Nephron progenitor cell (in vitro differentiated cells): ENCODE measurements around the gene DNAH14.

ENCODE experiments used
- DNase-seq: peaks from one replicate; pipeline ENCODE4 v3.0.0; 2021
- H3K27ac Mint-ChIP-seq: 2 replicates; pipeline ENCODE4 v1.8.0; 2021; ENCODE audit warnings: mild to moderate bottlenecking, moderate library complexity, mixed read lengths
- H3K27me3 Mint-ChIP-seq: 2 replicates; pipeline ENCODE4 v1.8.0; 2021; ENCODE audit warnings: mild to moderate bottlenecking, low read depth, mixed read lengths; ENCODE audit not compliant: poor library complexity
- H3K36me3 Mint-ChIP-seq: 2 replicates; pipeline ENCODE4 v1.8.0; 2021; ENCODE audit warnings: low read depth, mixed read lengths
- H3K4me1 Mint-ChIP-seq: 2 replicates; pipeline ENCODE4 v1.8.0; 2021; ENCODE audit warnings: mixed read lengths
- H3K4me3 Mint-ChIP-seq: 2 replicates; pipeline ENCODE4 v1.8.0; 2021; ENCODE audit warnings: mild to moderate bottlenecking, moderate library complexity, mixed read lengths
- H3K9me3 Mint-ChIP-seq: 2 replicates; pipeline ENCODE4 v1.8.0; 2021; ENCODE audit warnings: mild to moderate bottlenecking, moderate library complexity, mixed read lengths
- CTCF ChIP-seq: fragments of 200-600 bp; sonication (generic); IDR thresholded peaks from 2 replicates; pipeline ENCODE4 v1.5.0; 2021; ENCODE audit warnings: antibody characterized with exemption

The DNAH14 gene

GRCh38 chr1:225422795-225423517 lies 493.5 kb downstream of the DNAH14 start:
- H3K4me3 Mint-ChIP-seq: no peak overlapping the region
- H3K27me3 Mint-ChIP-seq: no peaks in the 10 kb centered on the region
- H3K9me3 Mint-ChIP-seq: no peaks in the 10 kb centered on the region
- no peak for DNase-seq
- peaks cover 63% of the 10 kb centered on the region for H3K4me1 Mint-ChIP-seq
- peak overlapping the region; percentile 18 for H3K27ac Mint-ChIP-seq
- H3K36me3 Mint-ChIP-seq: peaks cover 39% of the 10 kb centered on the region
- TF ChIP-seq CTCF: no peak

DNA sequence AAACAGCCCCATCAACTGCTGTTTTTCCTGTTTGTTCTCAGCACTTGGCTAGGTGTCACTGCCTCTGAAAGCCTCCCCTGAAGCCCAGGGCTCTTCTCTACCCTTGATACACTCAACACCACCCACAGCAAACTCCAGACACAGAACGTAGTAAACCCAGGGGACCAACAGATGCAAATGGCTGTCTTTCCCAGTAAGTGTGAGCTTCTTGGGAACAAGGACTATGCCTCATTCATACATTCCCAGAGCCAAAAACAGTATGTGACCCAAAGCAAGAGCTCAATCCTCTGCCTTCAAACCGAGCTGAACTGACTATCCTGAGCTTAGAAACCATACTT lies 494.0 kb downstream of the DNAH14 start:
- no peak for DNase-seq
- Mint-ChIP-seq H3K27me3 (no peaks in the 10 kb centered on the region), H3K27ac (peak overlapping the region; percentile 18), H3K36me3 (peaks cover 33% of the 10 kb centered on the region), H3K9me3 (no peaks in the 10 kb centered on the region), H3K4me1 (peaks cover 61% of the 10 kb centered on the region), H3K4me3 (no peak overlapping the region)
- no peak for TF ChIP-seq CTCF

- TF ChIP-seq CTCF: no peak
- DNase-seq: no peak
- Mint-ChIP-seq H3K36me3 (peaks cover 24% of the 10 kb centered on the region), H3K4me3 (peak overlapping the region; percentile 92), H3K4me1 (peaks cover 62% of the 10 kb centered on the region), H3K9me3 (peaks cover 5% of the 10 kb centered on the region), H3K27ac (peak overlapping the region; percentile 53), H3K27me3 (no peaks in the 10 kb centered on the region)
Observed at GRCh38 chr1:225424562-225425200, 495.2 kb downstream of the DNAH14 start.

GRCh38 chr1:225425201-225425786 lies 495.8 kb downstream of the DNAH14 start:
- H3K4me1 Mint-ChIP-seq: peaks cover 62% of the 10 kb centered on the region
- peaks cover 23% of the 10 kb centered on the region for H3K36me3 Mint-ChIP-seq
- H3K27me3 Mint-ChIP-seq: peaks cover 4% of the 10 kb centered on the region
- peak overlapping the region; percentile 81 for H3K27ac Mint-ChIP-seq
- H3K9me3 Mint-ChIP-seq: peaks cover 8% of the 10 kb centered on the region
- no peak for TF ChIP-seq CTCF
- no peak for DNase-seq
- H3K4me3 Mint-ChIP-seq: peak overlapping the region; percentile 92

GRCh38 chr1:225426395-225427234 lies 497.1 kb downstream of the DNAH14 start:
- TF ChIP-seq CTCF: no peak
- Mint-ChIP-seq H3K4me3 (peak overlapping the region; percentile 92), H3K27ac (no peak overlapping the region), H3K36me3 (peaks cover 19% of the 10 kb centered on the region), H3K4me1 (peaks cover 62% of the 10 kb centered on the region), H3K9me3 (peaks cover 14% of the 10 kb centered on the region), H3K27me3 (peaks cover 6% of the 10 kb centered on the region)
- peak; percentile 33 for DNase-seq
